GM18909 (cell line): Measurements from ENCODE around the gene TSEN54.

Source experiments
- ATAC-seq: cut with Tn5 transposase; IDR thresholded peaks from one replicate; pipeline ENCODE4 v1.9.1; 2021; ENCODE audit warnings: mild to moderate bottlenecking; ENCODE audit not compliant: unreplicated experiment, poor library complexity

TSEN54 gene

GRCh38 chr17:75487351-75488070 lies 28.8 kb upstream of the TSEN54 start:
- ATAC-seq = no peak

GRCh38 chr17:75488693-75489510 lies 27.4 kb upstream of the TSEN54 start:
- no peak for ATAC-seq

- ATAC-seq = no peak
These were observed 26.8 kb upstream of the TSEN54 start for GRCh38 chr17:75489511-75489955.

- no peak for ATAC-seq
These were observed 26.1 kb upstream of the TSEN54 start for GRCh38 chr17:75490173-75490743.

GRCh38 chr17:75490953-75491649 lies 25.2 kb upstream of the TSEN54 start:
- ATAC-seq = no peak

GRCh38 chr17:75491680-75492079 lies 24.6 kb upstream of the TSEN54 start:
- ATAC-seq = no peak

GRCh38 chr17:75492555-75493168 lies 23.7 kb upstream of the TSEN54 start:
- no peak for ATAC-seq

GRCh38 chr17:75493476-75494129 lies 22.7 kb upstream of the TSEN54 start:
- ATAC-seq = no peak

GRCh38 chr17:75494326-75494877 lies 21.9 kb upstream of the TSEN54 start:
- ATAC-seq = no peak

GRCh38 chr17:75496005-75496404 lies 20.3 kb upstream of the TSEN54 start:
- ATAC-seq = no peak

GRCh38 chr17:75498039-75498725 lies 18.1 kb upstream of the TSEN54 start:
- ATAC-seq = no peak

- ATAC-seq = no peak
These were observed 17.6 kb upstream of the TSEN54 start for GRCh38 chr17:75498726-75499213.

- no peak for ATAC-seq
These were observed 16.9 kb upstream of the TSEN54 start for GRCh38 chr17:75499313-75500022.

- ATAC-seq = no peak
These were observed 15.7 kb upstream of the TSEN54 start for GRCh38 chr17:75500419-75501216.

- ATAC-seq = no peak
These were observed 14.8 kb upstream of the TSEN54 start for GRCh38 chr17:75501378-75502071.

GRCh38 chr17:75502072-75502720 lies 14.1 kb upstream of the TSEN54 start:
- ATAC-seq = no peak
